EL (cell line): ENCODE data around the gene PARD3.

Experiments used
- DNase-seq: peaks from one replicate; pipeline ENCODE4 v3.0.0-alpha.2; 2016

PARD3 gene

GRCh38 chr10:34679177-34679576 is 135.9 kb downstream of the PARD3 start:
- DNase-seq, result no peak

GRCh38 chr10:34677591-34677990 is 137.5 kb downstream of the PARD3 start:
- no peak for DNase-seq

- DNase-seq, result no peak
Observed at GRCh38 chr10:34677132-34677531, 138.0 kb downstream of the PARD3 start.

- DNase-seq, result no peak
Observed at GRCh38 chr10:34674176-34674575, 140.9 kb downstream of the PARD3 start.

- no peak for DNase-seq
Observed at GRCh38 chr10:34670081-34670480, 145.0 kb downstream of the PARD3 start.

GRCh38 chr10:34669079-34669478 is 146.0 kb downstream of the PARD3 start:
- no peak for DNase-seq

- no peak for DNase-seq
Observed at GRCh38 chr10:34667177-34667576, 147.9 kb downstream of the PARD3 start.

GRCh38 chr10:34666008-34666704 is 148.9 kb downstream of the PARD3 start:
- DNase-seq, result peak; percentile 86

- DNase-seq, result no peak
Observed at GRCh38 chr10:34664706-34665105, 150.4 kb downstream of the PARD3 start.

GRCh38 chr10:34661580-34661979 is 153.5 kb downstream of the PARD3 start:
- no peak for DNase-seq

GRCh38 chr10:34658934-34659333 is 156.2 kb downstream of the PARD3 start:
- DNase-seq, result no peak

GRCh38 chr10:34656661-34657060 is 158.4 kb downstream of the PARD3 start:
- DNase-seq, result no peak

GRCh38 chr10:34655286-34656170 is 159.6 kb downstream of the PARD3 start:
- peak; percentile 71 for DNase-seq

GRCh38 chr10:34654211-34654610 is 160.9 kb downstream of the PARD3 start:
- no peak for DNase-seq

- DNase-seq, result no peak
Observed at GRCh38 chr10:34653530-34653929, 161.6 kb downstream of the PARD3 start.

- DNase-seq, result no peak
Observed at GRCh38 chr10:34651416-34652195, 163.5 kb downstream of the PARD3 start.

- no peak for DNase-seq
Observed at GRCh38 chr10:34650156-34650555, 164.9 kb downstream of the PARD3 start.

- DNase-seq, result no peak
Observed at GRCh38 chr10:34649385-34649784, 165.7 kb downstream of the PARD3 start.

- DNase-seq, result no peak
Observed at GRCh38 chr10:34648919-34649318, 166.2 kb downstream of the PARD3 start.

GRCh38 chr10:34647875-34648865 is 166.9 kb downstream of the PARD3 start:
- no peak for DNase-seq

- no peak for DNase-seq
Observed at GRCh38 chr10:34647160-34647559, 167.9 kb downstream of the PARD3 start.

GRCh38 chr10:34646331-34646730 is 168.8 kb downstream of the PARD3 start:
- DNase-seq, result no peak
